CD4-positive, alpha-beta T cell treated with Interleukin-15 for 1 hour (primary cell): ENCODE data around the gene PIF1.
"Not testable (repeated sequence)": the region's sequence is repeated elsewhere in the genome, so short reads cannot be mapped to it uniquely, and the experiment has no call there.

Experiments used
- DNase-seq: peaks from one replicate; pipeline ENCODE4 v3.0.0-alpha.2; 2020

Gene PIF1

DNA sequence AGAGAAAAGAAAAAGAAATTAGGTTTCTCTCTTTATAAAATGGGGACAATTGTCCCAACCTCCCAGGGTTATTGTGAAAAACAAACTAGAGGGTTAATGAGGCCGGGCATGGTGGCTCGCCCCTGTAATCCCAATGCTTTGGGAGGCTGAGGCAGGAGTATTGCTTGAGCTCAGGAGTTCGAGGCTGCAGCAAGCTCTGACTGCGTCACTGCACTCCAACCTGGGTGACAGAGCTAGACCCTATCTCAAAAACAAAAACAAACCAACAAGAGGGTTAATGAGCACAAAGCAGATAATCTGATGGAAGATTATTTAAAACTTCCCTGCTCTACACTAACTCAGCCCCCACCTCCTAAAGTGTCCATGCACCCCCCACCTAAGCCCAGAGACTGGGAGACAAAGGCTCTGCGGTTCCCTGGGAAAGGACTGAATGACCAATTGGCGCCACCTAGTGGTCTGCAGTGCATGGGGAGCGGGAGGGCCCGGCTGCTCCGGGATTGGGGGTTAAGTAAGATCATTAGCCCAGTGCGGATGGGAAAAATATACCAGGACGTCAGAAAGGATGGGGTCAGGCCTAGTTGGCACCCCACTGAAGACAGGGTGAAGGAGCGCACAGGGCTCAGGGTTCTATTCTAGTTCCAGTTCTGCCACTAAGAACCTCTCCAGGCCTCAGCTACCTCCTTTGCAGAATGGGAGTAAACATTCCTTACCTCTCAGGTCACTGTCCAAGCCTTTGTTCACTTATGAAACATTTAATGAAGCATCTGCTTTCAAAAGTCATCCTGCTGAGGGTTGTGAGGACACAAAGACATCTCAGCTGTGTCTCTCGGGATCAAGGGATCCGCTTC lies 15.6 kb downstream of the PIF1 start:
- DNase-seq = peak; percentile 58

DNA sequence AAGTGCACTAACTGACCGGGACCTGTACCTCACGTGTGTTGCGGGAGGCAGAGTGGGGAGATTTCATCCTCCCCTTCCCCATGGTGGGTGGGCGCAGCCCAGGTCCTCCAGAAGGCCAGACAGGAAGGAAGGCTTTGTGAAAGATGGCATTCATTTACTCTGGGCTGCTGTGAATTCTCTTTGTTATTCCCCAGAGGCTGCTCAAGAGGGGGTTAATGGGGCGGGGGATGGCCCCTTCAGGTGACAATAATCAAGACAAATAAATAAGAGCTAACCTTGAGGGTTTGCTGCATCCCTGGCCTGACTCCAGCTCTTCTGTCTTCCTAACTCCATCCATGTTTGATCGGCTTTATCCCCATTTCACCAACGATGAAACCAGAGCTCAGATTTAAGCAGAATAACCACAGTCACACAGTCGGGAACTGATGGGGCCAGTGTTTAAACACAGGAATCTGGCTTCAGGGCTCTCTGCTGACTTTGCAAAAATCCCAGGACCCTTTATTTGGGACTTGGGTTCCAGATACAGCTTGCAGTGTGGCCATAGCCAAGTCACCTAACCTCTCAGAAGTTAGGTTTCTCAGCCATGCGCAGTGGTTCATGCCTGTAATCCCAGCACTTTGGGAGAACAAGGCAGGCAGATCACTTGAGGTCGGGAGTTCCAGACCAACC lies 16.5 kb downstream of the PIF1 start:
- no peak for DNase-seq

DNA sequence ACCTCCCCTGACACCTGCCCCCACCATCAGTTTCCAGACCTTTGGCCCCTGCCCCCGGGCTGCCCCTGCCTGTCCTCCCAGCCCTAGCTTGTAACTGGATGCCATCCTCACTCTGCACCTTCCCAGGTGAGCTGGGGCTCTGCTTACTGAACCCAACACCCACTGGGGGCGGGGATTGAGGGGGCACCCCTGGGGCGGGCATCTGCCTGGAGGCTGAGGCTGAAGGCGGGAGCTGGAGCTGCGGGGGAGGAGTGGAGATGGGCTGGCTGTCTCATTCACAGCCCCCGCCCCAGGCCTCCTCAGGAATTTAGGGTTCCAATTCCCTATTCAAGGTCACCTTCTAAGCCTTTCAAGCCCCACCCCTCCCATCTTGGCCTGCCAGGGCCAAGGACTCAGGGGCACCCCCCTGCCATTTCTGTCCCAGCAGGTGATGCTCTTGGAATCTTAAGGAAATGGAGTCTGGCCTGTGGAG lies 17.7 kb downstream of the PIF1 start:
- no peak for DNase-seq

DNA sequence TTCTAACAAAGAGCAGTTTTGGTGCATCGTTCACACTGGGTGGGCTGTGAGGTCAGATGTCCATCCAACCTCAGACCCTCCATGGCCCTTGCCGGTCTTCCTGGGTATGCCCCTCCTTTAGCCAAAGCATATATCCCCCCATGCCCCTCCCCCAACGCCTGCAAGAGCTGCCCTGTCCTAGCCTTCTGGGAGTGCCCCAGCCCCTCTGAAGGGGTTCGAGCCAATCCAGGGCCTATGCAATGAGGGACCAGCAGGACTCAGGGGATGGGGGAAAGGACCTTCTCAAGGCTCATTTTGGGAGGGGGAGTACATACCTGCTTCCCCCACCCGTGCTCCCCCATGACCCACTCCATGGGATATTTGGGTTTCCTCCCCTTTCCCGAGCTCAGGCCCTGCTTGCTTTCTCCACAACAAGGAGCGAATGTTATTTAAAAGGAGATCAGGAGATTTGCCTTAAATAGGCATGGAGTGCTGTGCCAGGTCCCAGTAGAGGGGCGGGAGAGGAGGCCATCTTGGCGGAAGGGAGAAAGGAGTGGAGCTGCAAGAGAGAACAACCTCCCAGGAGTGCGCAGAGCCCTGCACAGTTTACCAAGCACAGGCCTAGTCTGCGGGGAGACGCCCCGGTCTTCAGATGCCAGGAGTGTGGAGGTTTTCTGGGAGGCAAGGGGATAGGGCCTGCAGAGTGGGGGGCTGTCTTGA lies 18.2 kb downstream of the PIF1 start:
- DNase-seq = no peak

DNA sequence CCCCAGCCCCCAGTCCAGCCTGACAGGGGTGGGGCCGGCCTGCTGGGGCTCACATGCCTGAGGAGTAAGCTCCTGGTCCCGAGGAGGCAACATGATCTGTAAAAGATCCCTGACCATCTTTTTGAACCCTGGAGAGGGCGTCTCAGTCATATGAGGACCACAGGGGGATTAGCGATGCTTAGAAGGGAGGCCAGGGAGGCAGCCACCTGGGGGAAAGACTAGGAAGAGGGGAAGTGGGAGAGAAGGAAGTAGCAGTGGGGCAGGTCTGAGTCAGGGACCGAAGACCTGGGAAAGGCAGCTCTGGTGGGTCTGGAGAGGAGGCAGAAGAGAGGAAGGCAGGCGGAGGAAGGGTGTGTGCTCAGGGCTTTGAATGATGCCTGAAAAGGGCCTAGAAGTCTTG lies 18.9 kb downstream of the PIF1 start:
- DNase-seq = no peak

DNA sequence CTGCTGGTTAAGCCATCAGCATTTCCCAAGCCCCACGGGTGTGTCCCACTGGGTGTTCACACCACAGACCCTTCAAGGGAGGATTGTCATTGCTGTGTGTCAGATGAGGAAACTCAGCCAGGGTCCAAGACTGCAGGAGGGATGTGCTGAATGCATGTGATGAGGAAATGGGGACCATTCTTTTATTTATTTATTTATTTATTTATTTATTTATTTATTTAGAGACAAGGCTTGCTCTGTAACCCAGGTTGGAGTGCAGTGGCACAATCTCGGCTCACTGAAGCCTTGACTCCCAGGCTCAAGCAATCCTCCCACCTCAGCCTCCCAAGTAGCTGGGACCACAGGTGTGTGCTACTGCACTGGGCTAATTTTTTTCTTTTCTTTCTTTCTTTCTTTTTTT lies 20.8 kb downstream of the PIF1 start:
- no peak for DNase-seq

DNA sequence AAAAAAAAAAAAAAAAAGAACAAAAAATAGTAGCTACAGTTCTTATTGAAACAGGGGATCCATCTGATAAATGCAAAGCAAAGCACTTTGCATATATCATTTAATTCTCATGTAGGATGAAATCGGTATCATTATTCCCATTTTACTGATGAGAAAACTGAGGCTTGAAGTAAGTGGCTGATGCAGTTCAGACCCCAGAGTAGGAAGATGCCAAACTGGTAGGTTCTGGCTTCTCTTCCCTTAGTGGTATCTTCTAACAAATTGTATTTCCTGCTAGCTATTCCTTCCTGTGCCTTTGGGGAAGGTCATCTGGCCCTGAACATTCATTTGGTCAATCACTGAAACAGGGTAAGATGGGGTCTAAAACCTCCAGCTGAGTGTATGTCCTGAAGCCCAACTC lies 21.9 kb downstream of the PIF1 start:
- no peak for DNase-seq

DNA sequence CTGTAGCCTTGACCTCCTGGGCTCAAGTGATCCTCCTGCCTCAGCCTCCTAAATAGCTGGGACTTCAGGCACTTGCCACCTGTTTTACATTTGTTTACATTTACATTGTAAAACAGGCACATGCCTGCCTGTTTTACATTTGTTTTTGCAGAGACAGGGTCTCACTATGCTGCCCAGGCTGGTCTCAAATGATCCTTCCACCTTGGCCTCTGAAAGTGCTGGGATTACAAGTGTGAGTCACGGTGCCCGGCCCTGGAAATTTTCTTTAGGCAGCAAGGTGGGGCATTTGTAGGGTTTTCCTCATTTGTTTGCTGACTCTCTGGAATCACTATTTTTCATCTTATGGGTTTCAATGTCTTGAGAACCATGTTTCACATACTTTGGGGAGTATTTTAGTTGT lies 25.0 kb downstream of the PIF1 start:
- no peak for DNase-seq

DNA sequence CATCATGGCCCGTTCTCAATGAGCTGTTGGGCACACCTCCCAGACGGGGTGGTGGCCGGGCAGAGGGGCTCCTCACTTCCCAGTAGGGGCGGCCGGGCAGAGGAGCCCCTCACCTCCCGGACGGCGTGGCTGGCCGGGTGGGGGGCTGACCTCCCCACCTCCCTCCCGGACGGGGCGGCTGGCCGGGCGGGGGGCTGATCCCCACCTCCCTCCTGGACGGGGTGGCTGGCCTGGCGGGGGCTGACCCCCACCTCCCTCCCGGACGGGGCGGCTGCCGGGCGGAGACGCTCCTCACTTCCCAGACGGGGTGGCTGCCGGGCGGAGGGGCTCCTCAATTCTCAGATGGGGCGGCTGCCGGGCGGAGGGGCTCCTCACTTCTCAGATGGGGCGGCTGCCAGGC lies 26.5 kb downstream of the PIF1 start:
- DNase-seq = not testable (repeated sequence)

DNA sequence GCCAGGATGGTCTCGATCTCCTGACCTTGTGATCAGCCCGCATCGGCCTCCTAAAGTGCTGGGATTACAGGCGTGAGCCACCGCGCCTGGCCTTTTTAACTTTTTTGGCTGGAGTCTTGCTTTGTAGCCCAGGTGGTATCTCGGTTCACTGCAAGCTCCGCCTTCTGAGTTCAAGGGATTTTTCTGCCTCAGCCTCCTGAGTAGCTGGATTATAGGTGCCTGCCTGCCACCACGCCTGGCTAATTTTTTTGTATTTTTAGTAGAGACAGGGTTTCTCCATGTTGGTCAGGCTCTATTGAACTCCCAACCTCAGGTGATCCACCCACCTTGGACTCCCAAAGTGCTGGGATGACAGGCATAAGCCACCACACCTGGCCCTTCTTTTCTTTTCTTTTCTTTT lies 29.5 kb downstream of the PIF1 start:
- DNase-seq = not testable (repeated sequence)

DNA sequence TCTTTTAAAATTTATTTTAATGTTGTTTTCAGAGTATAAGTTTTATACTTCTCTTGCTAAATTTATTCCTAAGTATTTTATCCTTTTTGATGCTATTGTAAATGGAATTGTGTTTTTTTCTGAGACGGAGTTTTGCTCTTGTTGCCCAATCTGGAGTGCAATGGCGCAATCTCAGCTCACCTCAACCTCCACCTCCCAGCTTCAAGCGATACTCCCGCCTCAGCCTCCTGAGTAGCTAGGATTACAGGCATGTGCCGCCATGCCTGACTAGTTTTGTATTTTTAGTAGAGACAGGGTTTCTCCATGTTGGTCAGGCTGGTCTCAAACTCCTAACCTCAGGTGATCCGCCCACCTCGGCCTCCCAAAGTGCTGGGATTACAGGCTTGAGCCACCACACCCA lies 30.1 kb downstream of the PIF1 start:
- DNase-seq = not testable (repeated sequence)

DNA sequence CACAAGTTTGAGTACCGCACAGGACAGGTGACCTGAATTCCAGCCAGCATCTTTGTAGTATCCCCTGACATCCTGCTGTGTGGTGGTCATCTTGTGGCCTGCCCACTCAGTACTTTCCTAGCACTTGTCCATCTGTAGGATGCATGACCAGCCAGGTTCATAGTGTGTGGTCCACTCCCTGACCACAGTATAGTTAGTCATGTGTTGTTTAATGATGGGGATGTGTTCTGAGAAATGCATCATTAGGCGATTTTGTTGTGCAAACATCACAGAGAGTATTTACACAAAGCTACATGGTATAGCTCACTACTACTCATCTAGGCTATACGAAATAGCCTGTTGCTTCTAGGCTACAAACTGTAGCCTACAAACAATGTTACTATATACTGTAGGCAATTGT lies 33.2 kb downstream of the PIF1 start:
- no peak for DNase-seq

DNA sequence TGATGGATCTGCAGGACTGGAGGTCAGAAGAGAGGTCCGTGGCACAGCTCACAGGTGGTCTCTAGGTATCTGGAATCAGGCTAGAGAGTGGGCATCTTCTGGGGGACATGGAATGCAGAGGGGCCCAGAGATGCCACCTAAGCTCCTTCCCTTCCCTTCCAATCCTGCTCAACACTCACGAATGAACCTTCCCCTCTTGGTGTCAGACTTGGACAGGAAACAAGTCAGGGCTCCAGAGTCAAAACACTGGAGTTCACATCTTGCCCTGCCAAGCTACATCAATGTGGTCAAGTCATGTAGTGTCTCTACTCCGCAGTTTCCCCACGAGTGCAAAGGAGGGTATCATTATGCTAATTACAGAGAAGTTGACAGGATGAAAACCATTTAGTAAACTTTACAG lies 34.0 kb downstream of the PIF1 start:
- DNase-seq = no peak

DNA sequence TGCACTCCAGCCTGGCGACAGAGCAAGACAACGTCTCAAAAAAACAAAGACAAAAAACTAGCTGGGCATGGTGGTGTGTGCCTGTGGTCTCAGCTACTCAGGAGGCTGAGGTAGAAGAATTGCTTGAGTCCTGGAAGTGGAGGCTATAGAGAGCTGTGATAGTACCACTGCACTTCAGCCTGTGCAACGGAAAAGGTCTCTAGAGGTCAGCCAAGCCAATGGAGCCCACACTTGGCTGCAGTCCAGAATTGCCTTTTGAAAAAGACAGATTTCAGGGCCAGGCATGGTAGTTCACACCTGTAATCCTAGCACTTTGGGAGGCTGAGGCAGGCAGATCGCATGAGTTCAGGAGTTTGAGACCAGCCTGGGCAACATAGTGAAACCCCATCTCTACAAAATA lies 41.7 kb downstream of the PIF1 start:
- no peak for DNase-seq

DNA sequence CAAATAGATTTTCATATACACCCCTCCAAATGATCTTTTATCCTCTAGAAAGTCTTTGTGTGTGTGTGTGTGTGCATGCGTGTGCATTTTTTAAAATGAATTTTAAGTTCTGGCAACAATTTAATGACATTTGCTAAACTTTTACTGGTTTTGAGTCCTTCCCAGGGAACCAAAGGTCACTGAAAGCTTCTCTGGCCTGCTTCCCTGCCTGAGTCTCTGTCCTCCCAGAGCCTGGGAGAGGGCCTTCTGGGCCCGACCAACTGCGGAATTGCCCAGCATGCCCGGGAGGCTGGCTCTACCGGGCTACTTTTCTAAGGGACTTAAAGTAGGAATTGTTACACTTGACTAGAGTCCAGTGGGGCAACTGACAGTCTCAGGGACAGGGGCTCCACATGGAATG lies 42.7 kb downstream of the PIF1 start:
- no peak for DNase-seq

DNA sequence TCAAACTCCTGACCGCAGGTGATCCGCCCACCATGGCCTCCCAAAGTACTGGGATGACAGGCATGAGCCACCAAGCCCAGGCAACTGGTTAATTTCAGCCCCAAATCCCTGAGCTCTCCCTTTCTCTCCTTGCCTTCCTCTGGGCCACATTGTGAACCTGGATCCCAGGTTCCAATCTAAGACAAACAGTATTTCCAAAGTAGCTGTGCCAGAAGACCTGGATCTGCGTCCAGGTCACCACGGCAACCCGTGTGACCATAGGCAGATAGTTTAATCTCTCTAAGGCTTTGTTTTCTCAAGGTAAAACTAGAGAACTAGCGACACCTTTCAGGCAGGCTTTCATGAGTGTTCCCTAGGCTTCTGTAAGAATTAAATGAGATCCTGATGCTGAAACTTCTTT lies 44.1 kb downstream of the PIF1 start:
- no peak for DNase-seq

DNA sequence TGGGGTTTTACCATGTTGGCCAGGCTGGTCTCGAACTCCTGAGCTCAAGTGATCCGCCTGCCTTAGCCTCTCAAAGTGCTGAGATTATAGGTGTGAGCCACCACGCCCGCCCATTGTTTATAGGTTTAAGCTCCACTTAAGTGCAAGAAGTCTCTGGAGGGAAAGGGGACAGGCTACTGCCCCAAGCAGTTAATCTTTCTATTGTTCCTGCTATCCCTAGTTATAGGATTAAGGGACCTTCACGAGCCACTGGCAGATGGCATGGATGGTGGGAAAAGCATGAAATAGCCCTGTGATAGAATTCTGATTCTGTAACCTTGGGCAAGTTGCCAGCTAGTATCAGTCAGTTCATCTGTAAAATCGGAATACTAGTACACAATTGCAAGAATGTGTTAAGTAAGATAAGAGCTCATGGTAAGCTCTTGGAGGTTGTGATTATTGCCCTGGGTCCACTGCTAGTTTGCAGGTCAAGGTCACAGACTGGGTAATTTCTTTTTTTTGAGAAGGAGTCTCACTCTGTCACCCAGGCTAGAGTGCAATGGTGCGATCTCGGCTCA lies 44.8 kb downstream of the PIF1 start:
- DNase-seq = no peak

DNA sequence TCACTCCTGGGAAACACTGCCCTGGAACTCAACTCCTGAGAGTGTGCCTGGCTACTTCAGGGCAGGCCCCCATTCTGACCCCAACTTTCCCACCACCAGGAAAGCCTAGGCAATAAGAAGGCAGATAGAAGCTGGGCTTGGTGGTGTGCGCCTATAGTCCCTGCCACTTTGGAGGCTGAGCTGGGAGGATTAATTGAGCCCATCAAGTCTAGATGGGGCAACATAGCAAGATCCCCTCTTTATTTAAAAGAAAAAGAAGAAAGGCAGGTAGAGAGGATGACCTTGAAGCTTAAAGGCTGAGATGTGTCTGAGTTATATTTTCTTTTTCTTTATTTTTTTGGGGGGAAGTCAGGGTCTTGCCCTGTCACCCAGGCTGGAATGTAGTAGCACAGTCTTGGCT lies 45.8 kb downstream of the PIF1 start:
- no peak for DNase-seq

DNA sequence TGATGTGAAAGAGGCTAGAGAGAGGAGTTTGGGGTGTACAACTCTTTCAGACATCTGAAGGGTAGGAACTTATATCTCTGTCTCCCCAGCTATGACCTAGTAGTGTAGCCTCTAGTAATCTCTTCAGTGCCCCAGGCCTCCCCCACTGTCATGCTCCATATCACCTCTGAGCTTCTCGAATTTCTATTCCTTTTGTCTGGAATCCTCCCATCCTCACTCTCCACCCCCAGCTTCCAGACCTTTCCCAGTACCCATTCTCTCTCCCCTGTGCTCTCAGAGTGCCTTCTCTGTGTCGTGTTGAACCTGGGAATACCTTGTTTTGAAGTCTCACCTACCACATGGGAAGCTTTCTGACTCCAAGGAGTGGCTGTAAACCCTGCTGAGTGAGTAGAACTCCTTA lies 46.4 kb downstream of the PIF1 start:
- no peak for DNase-seq

DNA sequence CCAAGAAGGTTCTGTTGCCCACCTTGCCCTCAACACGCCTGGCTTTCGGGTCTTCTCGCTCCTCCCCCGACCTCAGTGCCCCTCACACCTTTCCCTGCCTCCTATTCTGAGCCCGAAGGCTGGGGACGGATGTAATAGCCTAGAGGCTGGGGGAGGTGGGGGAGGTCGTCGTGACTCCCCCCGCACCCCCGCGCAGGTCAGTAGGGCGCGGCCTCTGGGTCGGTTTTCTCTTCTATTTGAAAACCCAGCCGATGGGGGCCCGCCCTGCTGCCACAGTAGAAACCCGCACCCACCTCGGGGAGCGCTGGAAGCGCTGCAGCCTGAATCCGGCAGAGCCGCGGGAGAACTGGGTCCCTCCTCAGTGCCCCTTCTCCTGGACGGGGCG lies 49.1 kb downstream of the PIF1 start:
- DNase-seq = no peak

DNA sequence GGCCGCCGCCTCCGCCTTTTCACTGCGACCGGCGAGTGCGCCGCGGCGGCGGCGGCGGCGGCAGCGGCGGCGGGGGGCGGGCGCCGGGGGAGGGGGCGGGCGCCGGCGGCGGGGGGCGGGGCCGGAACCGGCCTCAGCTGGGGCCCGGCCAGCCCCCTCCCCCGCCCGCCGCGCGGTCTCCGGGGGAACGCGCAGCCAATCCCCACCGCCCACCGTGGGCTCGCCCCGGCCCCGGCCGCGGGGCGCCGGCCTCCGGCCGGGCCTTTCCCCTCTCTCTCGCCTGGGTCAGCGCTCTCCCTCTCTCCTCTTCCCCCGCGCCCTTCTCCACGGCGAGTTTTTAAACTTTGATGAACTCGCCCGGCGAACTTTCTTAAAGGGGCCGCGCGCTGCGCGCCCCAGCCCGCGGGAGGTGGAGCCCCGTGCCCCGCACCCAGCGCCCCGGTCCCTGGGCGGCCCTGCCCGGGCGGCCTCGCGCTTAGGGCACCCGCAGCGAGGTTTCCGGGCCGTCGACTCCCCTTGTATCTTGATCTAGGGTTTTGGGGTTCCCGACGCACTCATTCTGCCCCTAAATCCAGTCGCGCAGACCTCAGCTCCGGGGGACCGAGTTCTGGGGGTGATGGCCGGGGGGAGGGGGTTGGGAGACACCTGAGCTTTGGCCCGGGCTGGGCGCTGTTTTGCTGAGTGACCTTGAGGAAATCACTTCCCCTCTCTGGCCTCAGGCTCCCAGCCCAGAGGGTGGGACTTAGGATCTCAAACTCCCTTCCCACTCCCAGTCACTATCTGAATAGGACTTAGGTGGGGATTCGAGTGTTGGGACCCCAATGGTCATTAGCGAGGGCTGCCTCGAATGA lies 49.7 kb downstream of the PIF1 start, which contains the start of gene RBPMS2:
RBPMS2 (minus strand) TSS at position 39 of the 851 bp plus-strand sequence. CDS start 270 bp downstream, outside the sequence.
- DNase-seq = no peak
